ENCODE measurements around the gene DNAJB11. TPM values are rescaled to one million over a fixed set of nuclear protein-coding genes. Genes with fewer than 3 reads are reported as not detected.

Gene DNAJB11
- total RNA-seq, 1 donor from 2014 or later = 71.2 TPM

GRCh38 chr3:186594591-186595113 is 24.1 kb downstream of the DNAJB11 start:
- no peak for TF ChIP-seq CTCF (IDR thresholded peaks at IDR 0.05; ENCODE audit: unreplicated experiment)
- H3K4me1 Mint-ChIP-seq (ENCODE audit: unreplicated experiment) = peaks cover 3% of the 10 kb centered on the region
- DNase-seq (ENCODE audit: low spot score) = no peak
- H3K27ac Mint-ChIP-seq (ENCODE audit: unreplicated experiment) = no peak overlapping the region
- no peaks in the 10 kb centered on the region for H3K9me3 Mint-ChIP-seq (ENCODE audit: unreplicated experiment)
- no peak overlapping the region for H3K4me3 Mint-ChIP-seq (ENCODE audit: unreplicated experiment)
- peaks cover 1% of the 10 kb centered on the region for H3K27me3 Mint-ChIP-seq (ENCODE audit: unreplicated experiment)
- no peaks in the 10 kb centered on the region for H3K36me3 Mint-ChIP-seq (ENCODE audit: low read depth, unreplicated experiment)

- peaks cover 3% of the 10 kb centered on the region for H3K4me1 Mint-ChIP-seq (ENCODE audit: unreplicated experiment)
- H3K27me3 Mint-ChIP-seq (ENCODE audit: unreplicated experiment) = peaks cover 6% of the 10 kb centered on the region
- no peaks in the 10 kb centered on the region for H3K9me3 Mint-ChIP-seq (ENCODE audit: unreplicated experiment)
- no peaks in the 10 kb centered on the region for H3K36me3 Mint-ChIP-seq (ENCODE audit: low read depth, unreplicated experiment)
- no peak overlapping the region for H3K4me3 Mint-ChIP-seq (ENCODE audit: unreplicated experiment)
- TF ChIP-seq CTCF (IDR thresholded peaks at IDR 0.05; ENCODE audit: unreplicated experiment) = no peak
- no peak overlapping the region for H3K27ac Mint-ChIP-seq (ENCODE audit: unreplicated experiment)
- no peak for DNase-seq (ENCODE audit: low spot score)
Observed at GRCh38 chr3:186596568-186597287, 26.2 kb downstream of the DNAJB11 start.

GRCh38 chr3:186598108-186598784 is 27.7 kb downstream of the DNAJB11 start:
- peaks cover 6% of the 10 kb centered on the region for H3K27me3 Mint-ChIP-seq (ENCODE audit: unreplicated experiment)
- H3K27ac Mint-ChIP-seq (ENCODE audit: unreplicated experiment) = no peak overlapping the region
- no peaks in the 10 kb centered on the region for H3K9me3 Mint-ChIP-seq (ENCODE audit: unreplicated experiment)
- no peak for TF ChIP-seq CTCF (IDR thresholded peaks at IDR 0.05; ENCODE audit: unreplicated experiment)
- no peaks in the 10 kb centered on the region for H3K36me3 Mint-ChIP-seq (ENCODE audit: low read depth, unreplicated experiment)
- no peak overlapping the region for H3K4me3 Mint-ChIP-seq (ENCODE audit: unreplicated experiment)
- DNase-seq (ENCODE audit: low spot score) = no peak
- H3K4me1 Mint-ChIP-seq (ENCODE audit: unreplicated experiment) = peaks cover 6% of the 10 kb centered on the region

GRCh38 chr3:186598794-186599141 is 28.2 kb downstream of the DNAJB11 start:
- no peak for TF ChIP-seq CTCF (IDR thresholded peaks at IDR 0.05; ENCODE audit: unreplicated experiment)
- Mint-ChIP-seq H3K4me1 (ENCODE audit: unreplicated experiment) (peaks cover 7% of the 10 kb centered on the region), H3K9me3 (ENCODE audit: unreplicated experiment) (no peaks in the 10 kb centered on the region), H3K36me3 (ENCODE audit: low read depth, unreplicated experiment) (no peaks in the 10 kb centered on the region), H3K4me3 (ENCODE audit: unreplicated experiment) (no peak overlapping the region), H3K27ac (ENCODE audit: unreplicated experiment) (no peak overlapping the region), H3K27me3 (ENCODE audit: unreplicated experiment) (peaks cover 6% of the 10 kb centered on the region)
- no peak for DNase-seq (ENCODE audit: low spot score)

Measured in endothelial cell (in vitro differentiated cells).